Measurements from ENCODE around the gene CPLX3. TPM values are rescaled to one million over a fixed set of nuclear protein-coding genes. Genes with fewer than 3 reads are reported as not detected.

CPLX3 gene
- total RNA-seq, 1 donor from 2014 or later = not detected

DNA sequence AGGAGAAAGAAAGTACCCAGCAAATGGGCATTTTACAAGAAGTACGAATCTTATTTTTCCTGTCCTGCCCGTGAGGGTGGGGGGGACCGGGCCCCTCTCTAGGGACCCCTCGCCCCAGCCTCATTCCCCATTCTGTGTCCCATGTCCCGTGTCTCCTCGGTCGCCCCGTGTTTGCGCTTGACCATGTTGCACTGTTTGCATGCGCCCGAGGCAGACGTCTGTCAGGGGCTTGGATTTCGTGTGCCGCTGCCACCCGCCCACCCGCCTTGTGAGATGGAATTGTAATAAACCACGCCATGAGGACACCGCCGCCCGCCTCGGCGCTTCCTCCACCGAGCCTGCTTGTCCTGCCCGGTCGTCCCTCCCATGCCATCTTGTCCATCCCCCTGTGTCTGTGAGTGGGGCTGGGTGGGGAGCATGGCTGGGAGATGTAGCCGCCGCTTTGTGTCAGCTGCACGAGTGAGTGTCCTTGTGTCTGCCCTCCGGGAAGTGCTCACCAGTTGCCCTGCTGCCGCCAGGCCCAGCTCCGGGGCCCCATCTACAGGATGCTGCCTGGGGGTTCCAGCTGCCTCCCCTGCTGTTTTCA lies 23.5 kb upstream of the CPLX3 start:
- Mint-ChIP-seq H3K4me1 (ENCODE audit: unreplicated experiment) (no peaks in the 10 kb centered on the region), H3K4me3 (no peak overlapping the region), H3K27ac (no peak overlapping the region), H3K27me3 (no peaks in the 10 kb centered on the region), H3K36me3 (peaks cover 10% of the 10 kb centered on the region), H3K9me3 (no peaks in the 10 kb centered on the region)
- DNase-seq (ENCODE audit: extremely low spot score, unreplicated experiment) = no peak
- TF ChIP-seq CTCF (conservative IDR thresholded peaks at IDR 0.05) = no peak

DNA sequence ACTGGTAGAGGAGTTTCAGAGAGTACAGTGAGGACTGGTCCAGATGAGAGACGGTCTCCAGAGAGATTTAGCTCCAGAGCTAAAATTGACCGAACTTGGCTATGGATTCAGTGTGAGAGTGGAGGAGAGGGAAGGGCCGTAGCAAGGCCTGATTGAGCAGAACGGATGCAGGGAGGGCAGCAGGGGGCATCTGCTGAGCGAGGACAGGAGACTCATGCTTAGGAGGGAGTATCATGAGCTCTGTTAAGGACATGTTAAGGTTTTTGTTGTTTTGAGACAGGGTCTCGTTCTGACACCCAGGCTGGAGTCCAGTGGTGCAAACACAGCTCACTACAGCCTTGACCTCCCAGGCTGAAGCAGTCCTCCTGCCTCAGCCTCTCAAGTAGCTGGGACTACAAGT lies 21.5 kb upstream of the CPLX3 start:
- H3K36me3 Mint-ChIP-seq = peaks cover 10% of the 10 kb centered on the region
- no peak overlapping the region for H3K27ac Mint-ChIP-seq
- TF ChIP-seq CTCF (conservative IDR thresholded peaks at IDR 0.05) = no peak
- H3K4me3 Mint-ChIP-seq = no peak overlapping the region
- DNase-seq (ENCODE audit: extremely low spot score, unreplicated experiment) = no peak
- H3K4me1 Mint-ChIP-seq (ENCODE audit: unreplicated experiment) = no peaks in the 10 kb centered on the region
- no peaks in the 10 kb centered on the region for H3K27me3 Mint-ChIP-seq
- H3K9me3 Mint-ChIP-seq = no peaks in the 10 kb centered on the region

GRCh38 chr15:74807282-74807681 lies 19.1 kb upstream of the CPLX3 start:
- H3K4me1 Mint-ChIP-seq (ENCODE audit: unreplicated experiment) = no peaks in the 10 kb centered on the region
- no peak for DNase-seq (ENCODE audit: extremely low spot score, unreplicated experiment)
- H3K27me3 Mint-ChIP-seq = no peaks in the 10 kb centered on the region
- peaks cover 10% of the 10 kb centered on the region for H3K36me3 Mint-ChIP-seq
- H3K27ac Mint-ChIP-seq = no peak overlapping the region
- TF ChIP-seq CTCF (conservative IDR thresholded peaks at IDR 0.05) = no peak
- no peak overlapping the region for H3K4me3 Mint-ChIP-seq
- no peaks in the 10 kb centered on the region for H3K9me3 Mint-ChIP-seq

GRCh38 chr15:74808078-74808839 lies 18.2 kb upstream of the CPLX3 start:
- TF ChIP-seq CTCF (conservative IDR thresholded peaks at IDR 0.05) = no peak
- no peaks in the 10 kb centered on the region for H3K9me3 Mint-ChIP-seq
- peaks cover 10% of the 10 kb centered on the region for H3K36me3 Mint-ChIP-seq

GRCh38 chr15:74808840-74809229 lies 17.6 kb upstream of the CPLX3 start:
- Mint-ChIP-seq H3K27me3 (no peaks in the 10 kb centered on the region), H3K27ac (no peak overlapping the region), H3K36me3 (peaks cover 9% of the 10 kb centered on the region), H3K4me1 (ENCODE audit: unreplicated experiment) (no peaks in the 10 kb centered on the region), H3K9me3 (no peaks in the 10 kb centered on the region), H3K4me3 (no peak overlapping the region)
- no peak for DNase-seq (ENCODE audit: extremely low spot score, unreplicated experiment)
- peak; percentile 33 for TF ChIP-seq CTCF (conservative IDR thresholded peaks at IDR 0.05)

More at GRCh38 chr15:74808078-74808839, 18.2 kb upstream of the CPLX3 start:
- no peak overlapping the region for H3K4me3 Mint-ChIP-seq
- no peak overlapping the region for H3K27ac Mint-ChIP-seq
- no peaks in the 10 kb centered on the region for H3K4me1 Mint-ChIP-seq (ENCODE audit: unreplicated experiment)
- no peaks in the 10 kb centered on the region for H3K27me3 Mint-ChIP-seq
- no peak for DNase-seq (ENCODE audit: extremely low spot score, unreplicated experiment)

All from type B pancreatic cell (in vitro differentiated cells).